GM12878 (cell line): ENCODE measurements around the gene CNDP1. TPM values are rescaled to one million over a fixed set of nuclear protein-coding genes. Genes with fewer than 3 reads are reported as not detected.

Experiments used
- BCL11A ChIP-seq: IDR thresholded peaks from 2 replicates; pipeline ENCODE4 v1.6.1; 2011; ENCODE audit warnings: low read depth, low read length
- FOXM1 ChIP-seq: IDR thresholded peaks from 2 replicates; pipeline ENCODE4 v1.6.1; 2012; ENCODE audit warnings: low read depth, mild to moderate bottlenecking, inconsistent platforms, low read length, moderate library complexity
- HDGF ChIP-seq: fragments of 450-650 bp; IDR thresholded peaks from 2 replicates; pipeline ENCODE4 v1.6.1; 2016; ENCODE audit warnings: antibody characterized with exemption
- IRF4 ChIP-seq: IDR thresholded peaks from 2 replicates; pipeline ENCODE4 v1.6.1; 2011; ENCODE audit warnings: low read depth, low read length
- KAT2A ChIP-seq: conservative IDR thresholded peaks from 2 replicates; pipeline ENCODE4 v1.6.1; 2011; ENCODE audit warnings: low read depth, low read length; ENCODE audit not compliant: control insufficient read depth
- KLF5 ChIP-seq: fragments of 450-650 bp; IDR thresholded peaks from 2 replicates; pipeline ENCODE4 v1.6.1; 2014; ENCODE audit warnings: mild to moderate bottlenecking; ENCODE audit not compliant: partially characterized antibody
- PAX8 ChIP-seq: fragments of 450-650 bp; IDR thresholded peaks from 2 replicates; pipeline ENCODE4 v1.6.1; 2017; ENCODE audit warnings: mild to moderate bottlenecking, moderate library complexity
- POLR2A ChIP-seq: IDR thresholded peaks from 2 replicates; pipeline ENCODE4 v1.6.1; 2011; ENCODE audit warnings: low read depth, mild to moderate bottlenecking, low read length
- RAD21 ChIP-seq: IDR thresholded peaks from 2 replicates; pipeline ENCODE4 v1.6.1; 2011; ENCODE audit warnings: mild to moderate bottlenecking, low read depth, low read length, moderate library complexity; ENCODE audit not compliant: insufficient read depth
- SIX5 ChIP-seq: IDR thresholded peaks from 2 replicates; pipeline ENCODE4 v1.6.1; 2011; ENCODE audit warnings: mild to moderate bottlenecking, low read depth, low read length, moderate library complexity; ENCODE audit not compliant: severe bottlenecking
- SREBF2 ChIP-seq: IDR thresholded peaks from 2 replicates; pipeline ENCODE4 v1.6.1; 2012; ENCODE audit warnings: mild to moderate bottlenecking, low read length
- SUZ12 ChIP-seq: fragments of 200-600 bp; sonication (generic); IDR thresholded peaks from one replicate; pipeline ENCODE4 v1.6.1; 2018; ENCODE audit warnings: antibody characterized with exemption, mild to moderate bottlenecking; ENCODE audit not compliant: unreplicated experiment
- TCF7 ChIP-seq: IDR thresholded peaks from 2 replicates; pipeline ENCODE4 v1.6.1; 2014; ENCODE audit warnings: antibody characterized with exemption, borderline replicate concordance
- polyA plus RNA-seq, 11 experiments: library from polyadenylated mRNA; depleted of rRNA in 4 of 11; unstranded in 6 of 11; stranded (reverse) in 5 of 11; fragments of >200 nt; fragmentation: Nextera tagmentation in 4 of 11; fragmentation: Illumina TruSeq in 1 of 11; extraction: Ambion mirVana in 4 of 11; extraction: Trizol in 1 of 11; gene quantifications; 1 replicate in 1 of 11; 2 replicates in 10 of 11; pipeline versions ENCODE4 v1.2.1 to v1.2.3, GENCODE V29; 2011 to 2016; ENCODE audit warnings: inconsistent platforms in 2 of 11, missing spikeins in 2 of 11, low read depth in 1 of 11
- total RNA-seq, 4 experiments: library from RNA; depleted of rRNA in 3 of 4; stranded (reverse); fragments of >200 nt in 3 of 4; fragmentation: Illumina TruSeq in 1 of 4; extraction: Trizol in 1 of 4; gene quantifications; 2 replicates each; pipeline versions ENCODE4 v1.2.1 to v1.2.3, GENCODE V29; 2013 to 2021
- TF ChIP-seq, protein P1 (sequence below): fragments of 150-350 bp; IDR thresholded peaks from 2 replicates; pipeline ENCODE4 v1.6.1; 2016; ENCODE audit warnings: low read depth, low read length
- TF ChIP-seq, protein P2 (sequence below): IDR thresholded peaks from 2 replicates; pipeline ENCODE4 v1.6.1; 2011; ENCODE audit warnings: borderline replicate concordance, low read depth, mild to moderate bottlenecking, moderate library complexity, mixed read lengths, low read length; ENCODE audit not compliant: insufficient read depth; ENCODE audit errors: extremely low read length
- TF ChIP-seq, protein P3 (sequence below): IDR thresholded peaks from 2 replicates; pipeline ENCODE4 v1.6.1; 2012; ENCODE audit warnings: low read depth, low read length, improper control_type of control experiment
- TF ChIP-seq, protein P4 (sequence below): fragments of 450-650 bp; formaldehyde crosslinking; IDR thresholded peaks from 2 replicates; pipeline ENCODE4 v1.5.0; 2022; ENCODE audit warnings: mild to moderate bottlenecking, missing genetic modification characterization
- TF ChIP-seq, protein P5 (sequence below): IDR thresholded peaks from 2 replicates; pipeline ENCODE4 v1.6.1; 2011; ENCODE audit warnings: low read depth, mild to moderate bottlenecking, low read length, moderate library complexity, borderline replicate concordance; ENCODE audit errors: extremely low read depth
- TF ChIP-seq, protein P6 (sequence below): fragments of 450-650 bp; IDR thresholded peaks from 2 replicates; pipeline ENCODE4 v1.6.1; 2017; ENCODE audit warnings: mild to moderate bottlenecking, low read depth, inconsistent platforms; ENCODE audit not compliant: poor library complexity, severe bottlenecking

Gene CNDP1
- total and polyA plus RNA-seq, 10 of the 15 experiments (the other 5 are each of a cell fraction or from before 2014, with no cell fraction given): 0.04 to 0.05 TPM; not detected in 8

DNA sequence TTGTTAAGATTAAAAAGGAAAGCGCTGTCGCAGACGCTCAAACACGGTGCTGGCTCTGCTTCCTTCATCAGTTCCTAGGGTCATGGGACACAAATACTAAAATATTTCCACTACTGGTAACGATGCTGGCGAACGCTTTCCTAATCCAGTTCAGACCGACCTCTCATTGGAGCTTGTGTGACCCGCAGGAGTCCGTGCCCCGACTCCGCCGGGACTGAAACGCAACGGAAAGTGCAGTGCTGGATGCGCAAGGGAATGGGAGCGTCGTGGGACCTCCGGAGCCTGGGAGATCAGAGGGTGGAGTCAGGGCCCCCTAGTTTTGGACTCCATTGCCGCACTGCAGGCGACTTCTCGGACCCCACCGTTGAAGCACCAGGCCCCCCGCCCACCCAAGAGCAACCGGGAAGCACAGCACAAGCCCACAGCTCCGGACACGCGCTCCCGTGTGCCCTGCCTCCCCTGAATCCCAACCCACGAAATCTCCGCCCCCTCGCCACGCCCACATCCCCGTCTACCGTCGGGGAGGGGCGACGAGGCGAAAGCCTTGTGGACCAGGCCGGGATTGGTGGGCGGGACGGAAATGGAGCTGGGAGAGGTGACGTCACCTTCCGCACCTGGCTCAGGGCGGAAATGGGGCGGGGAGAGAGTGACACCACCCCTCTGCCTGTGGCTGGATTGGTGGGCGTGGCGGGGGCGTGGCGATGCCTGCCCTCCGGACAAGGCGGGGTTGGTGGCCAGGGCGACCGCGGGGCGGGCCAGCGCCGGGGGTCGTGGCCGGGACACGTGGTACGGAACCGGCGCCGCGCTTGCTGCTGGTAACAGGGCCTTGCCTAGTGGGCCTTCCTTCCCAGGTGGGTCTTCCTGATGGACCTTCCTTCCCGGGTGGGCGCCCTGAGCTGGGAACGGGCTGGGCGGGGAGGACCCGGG is 38.5 kb upstream of the CNDP1 start, which contains the start of gene CNDP2 (continued):
- TF ChIP-seq, protein P1, sequence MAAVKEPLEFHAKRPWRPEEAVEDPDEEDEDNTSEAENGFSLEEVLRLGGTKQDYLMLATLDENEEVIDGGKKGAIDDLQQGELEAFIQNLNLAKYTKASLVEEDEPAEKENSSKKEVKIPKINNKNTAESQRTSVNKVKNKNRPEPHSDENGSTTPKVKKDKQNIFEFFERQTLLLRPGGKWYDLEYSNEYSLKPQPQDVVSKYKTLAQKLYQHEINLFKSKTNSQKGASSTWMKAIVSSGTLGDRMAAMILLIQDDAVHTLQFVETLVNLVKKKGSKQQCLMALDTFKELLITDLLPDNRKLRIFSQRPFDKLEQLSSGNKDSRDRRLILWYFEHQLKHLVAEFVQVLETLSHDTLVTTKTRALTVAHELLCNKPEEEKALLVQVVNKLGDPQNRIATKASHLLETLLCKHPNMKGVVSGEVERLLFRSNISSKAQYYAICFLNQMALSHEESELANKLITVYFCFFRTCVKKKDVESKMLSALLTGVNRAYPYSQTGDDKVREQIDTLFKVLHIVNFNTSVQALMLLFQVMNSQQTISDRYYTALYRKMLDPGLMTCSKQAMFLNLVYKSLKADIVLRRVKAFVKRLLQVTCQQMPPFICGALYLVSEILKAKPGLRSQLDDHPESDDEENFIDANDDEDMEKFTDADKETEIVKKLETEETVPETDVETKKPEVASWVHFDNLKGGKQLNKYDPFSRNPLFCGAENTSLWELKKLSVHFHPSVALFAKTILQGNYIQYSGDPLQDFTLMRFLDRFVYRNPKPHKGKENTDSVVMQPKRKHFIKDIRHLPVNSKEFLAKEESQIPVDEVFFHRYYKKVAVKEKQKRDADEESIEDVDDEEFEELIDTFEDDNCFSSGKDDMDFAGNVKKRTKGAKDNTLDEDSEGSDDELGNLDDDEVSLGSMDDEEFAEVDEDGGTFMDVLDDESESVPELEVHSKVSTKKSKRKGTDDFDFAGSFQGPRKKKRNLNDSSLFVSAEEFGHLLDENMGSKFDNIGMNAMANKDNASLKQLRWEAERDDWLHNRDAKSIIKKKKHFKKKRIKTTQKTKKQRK: no peak
- TF ChIP-seq, protein P2, sequence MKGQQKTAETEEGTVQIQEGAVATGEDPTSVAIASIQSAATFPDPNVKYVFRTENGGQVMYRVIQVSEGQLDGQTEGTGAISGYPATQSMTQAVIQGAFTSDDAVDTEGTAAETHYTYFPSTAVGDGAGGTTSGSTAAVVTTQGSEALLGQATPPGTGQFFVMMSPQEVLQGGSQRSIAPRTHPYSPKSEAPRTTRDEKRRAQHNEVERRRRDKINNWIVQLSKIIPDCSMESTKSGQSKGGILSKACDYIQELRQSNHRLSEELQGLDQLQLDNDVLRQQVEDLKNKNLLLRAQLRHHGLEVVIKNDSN: peak; percentile 92
- TF ChIP-seq POLR2A: peak; percentile 86
- no peak for TF ChIP-seq SREBF2
- no peak for TF ChIP-seq SIX5
- TF ChIP-seq SUZ12: no peak
- TF ChIP-seq BCL11A: no peak
- TF ChIP-seq PAX8: no peak
- no peak for TF ChIP-seq TCF7
- TF ChIP-seq HDGF: peak; percentile 99
- TF ChIP-seq, protein P3, sequence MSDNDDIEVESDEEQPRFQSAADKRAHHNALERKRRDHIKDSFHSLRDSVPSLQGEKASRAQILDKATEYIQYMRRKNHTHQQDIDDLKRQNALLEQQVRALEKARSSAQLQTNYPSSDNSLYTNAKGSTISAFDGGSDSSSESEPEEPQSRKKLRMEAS: peak; percentile 84
- TF ChIP-seq, protein P4, sequence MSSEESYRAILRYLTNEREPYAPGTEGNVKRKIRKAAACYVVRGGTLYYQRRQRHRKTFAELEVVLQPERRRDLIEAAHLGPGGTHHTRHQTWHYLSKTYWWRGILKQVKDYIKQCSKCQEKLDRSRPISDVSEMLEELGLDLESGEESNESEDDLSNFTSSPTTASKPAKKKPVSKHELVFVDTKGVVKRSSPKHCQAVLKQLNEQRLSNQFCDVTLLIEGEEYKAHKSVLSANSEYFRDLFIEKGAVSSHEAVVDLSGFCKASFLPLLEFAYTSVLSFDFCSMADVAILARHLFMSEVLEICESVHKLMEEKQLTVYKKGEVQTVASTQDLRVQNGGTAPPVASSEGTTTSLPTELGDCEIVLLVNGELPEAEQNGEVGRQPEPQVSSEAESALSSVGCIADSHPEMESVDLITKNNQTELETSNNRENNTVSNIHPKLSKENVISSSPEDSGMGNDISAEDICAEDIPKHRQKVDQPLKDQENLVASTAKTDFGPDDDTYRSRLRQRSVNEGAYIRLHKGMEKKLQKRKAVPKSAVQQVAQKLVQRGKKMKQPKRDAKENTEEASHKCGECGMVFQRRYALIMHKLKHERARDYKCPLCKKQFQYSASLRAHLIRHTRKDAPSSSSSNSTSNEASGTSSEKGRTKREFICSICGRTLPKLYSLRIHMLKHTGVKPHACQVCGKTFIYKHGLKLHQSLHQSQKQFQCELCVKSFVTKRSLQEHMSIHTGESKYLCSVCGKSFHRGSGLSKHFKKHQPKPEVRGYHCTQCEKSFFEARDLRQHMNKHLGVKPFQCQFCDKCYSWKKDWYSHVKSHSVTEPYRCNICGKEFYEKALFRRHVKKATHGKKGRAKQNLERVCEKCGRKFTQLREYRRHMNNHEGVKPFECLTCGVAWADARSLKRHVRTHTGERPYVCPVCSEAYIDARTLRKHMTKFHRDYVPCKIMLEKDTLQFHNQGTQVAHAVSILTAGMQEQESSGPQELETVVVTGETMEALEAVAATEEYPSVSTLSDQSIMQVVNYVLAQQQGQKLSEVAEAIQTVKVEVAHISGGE (CRISPR knock-in tag): peak; percentile 52; the same call in 1 of the 2 replicates
- TF ChIP-seq, protein P5, sequence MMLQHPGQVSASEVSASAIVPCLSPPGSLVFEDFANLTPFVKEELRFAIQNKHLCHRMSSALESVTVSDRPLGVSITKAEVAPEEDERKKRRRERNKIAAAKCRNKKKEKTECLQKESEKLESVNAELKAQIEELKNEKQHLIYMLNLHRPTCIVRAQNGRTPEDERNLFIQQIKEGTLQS: peak; percentile 44; the same call in 1 of the 2 replicates
- TF ChIP-seq FOXM1: no peak
- TF ChIP-seq IRF4: no peak
- no peak for TF ChIP-seq RAD21
- TF ChIP-seq KAT2A: no peak
- no peak for TF ChIP-seq KLF5
- TF ChIP-seq, protein P6, sequence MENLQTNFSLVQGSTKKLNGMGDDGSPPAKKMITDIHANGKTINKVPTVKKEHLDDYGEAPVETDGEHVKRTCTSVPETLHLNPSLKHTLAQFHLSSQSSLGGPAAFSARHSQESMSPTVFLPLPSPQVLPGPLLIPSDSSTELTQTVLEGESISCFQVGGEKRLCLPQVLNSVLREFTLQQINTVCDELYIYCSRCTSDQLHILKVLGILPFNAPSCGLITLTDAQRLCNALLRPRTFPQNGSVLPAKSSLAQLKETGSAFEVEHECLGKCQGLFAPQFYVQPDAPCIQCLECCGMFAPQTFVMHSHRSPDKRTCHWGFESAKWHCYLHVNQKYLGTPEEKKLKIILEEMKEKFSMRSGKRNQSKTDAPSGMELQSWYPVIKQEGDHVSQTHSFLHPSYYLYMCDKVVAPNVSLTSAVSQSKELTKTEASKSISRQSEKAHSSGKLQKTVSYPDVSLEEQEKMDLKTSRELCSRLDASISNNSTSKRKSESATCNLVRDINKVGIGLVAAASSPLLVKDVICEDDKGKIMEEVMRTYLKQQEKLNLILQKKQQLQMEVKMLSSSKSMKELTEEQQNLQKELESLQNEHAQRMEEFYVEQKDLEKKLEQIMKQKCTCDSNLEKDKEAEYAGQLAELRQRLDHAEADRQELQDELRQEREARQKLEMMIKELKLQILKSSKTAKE: no peak
